ENCODE results near the gene TXNRD2. TPM values are rescaled to one million over a fixed set of nuclear protein-coding genes. Genes with fewer than 3 reads are reported as not detected.
A peak's percentile ranks its signal among the peaks of the same experiment; 100 is the strongest.
"Not testable (repeated sequence)": the region's sequence is repeated elsewhere in the genome, so short reads cannot be mapped to it uniquely, and the experiment has no call there.

Gene TXNRD2
- total RNA-seq, 2 donors from 2014 or later: 7.3 to 13.6 TPM

- no peak overlapping the region for H3K9ac ChIP-seq (ENCODE audit: extremely low read depth, low read length, poor library complexity, severe bottlenecking)
- WGBS, 2 experiments (ENCODE audit: insufficient coverage in 1 of 2, insufficient read length in 1 of 2): 91 to 100% methylated on average over 2 to 7 of the region's 7 CpGs
Measured at GRCh38 chr22:19832476-19833108, 109.0 kb downstream of the TXNRD2 start.

GRCh38 chr22:19831979-19832378 lies 109.6 kb downstream of the TXNRD2 start:
- H3K4me3 ChIP-seq (ENCODE audit: low read length); H3K27me3 Mint-ChIP-seq (ENCODE audit: insufficient read depth); H3K36me3 Mint-ChIP-seq (ENCODE audit: low read depth); H3K4me1 Mint-ChIP-seq; H3K4me3 Mint-ChIP-seq; H3K4me1 ChIP-seq (ENCODE audit: control insufficient read depth, insufficient read depth, low read length); H3K27ac ChIP-seq (ENCODE audit: low read depth, low read length); H3K27me3 ChIP-seq (ENCODE audit: control insufficient read depth, insufficient read depth, low read length, poor library complexity, severe bottlenecking); H3K9me3 ChIP-seq (ENCODE audit: control insufficient read depth, low read length); H3K36me3 ChIP-seq (ENCODE audit: control insufficient read depth, insufficient read depth, low read length); H3K9ac ChIP-seq (ENCODE audit: extremely low read depth, low read length, poor library complexity, severe bottlenecking); H3K9me3 Mint-ChIP-seq; H3K27ac Mint-ChIP-seq: not testable (repeated sequence)
- DNase-seq: peak; percentile 1
- 67% methylated on average over 3 of the region's 3 CpGs; no CpG with 5 or more reads in 1 of the 2 experiments for WGBS, 2 experiments (ENCODE audit: insufficient coverage in 1 of 2, insufficient read length in 1 of 2)

More at GRCh38 chr22:19832476-19833108, 109.0 kb downstream of the TXNRD2 start:
- no peaks in the 10 kb centered on the region for H3K27me3 Mint-ChIP-seq (ENCODE audit: insufficient read depth)
- peak; percentile 36 for DNase-seq
- H3K9me3 Mint-ChIP-seq: no peaks in the 10 kb centered on the region
- H3K27ac ChIP-seq (ENCODE audit: low read depth, low read length): no peak overlapping the region
- no peaks in the 10 kb centered on the region for H3K36me3 ChIP-seq (ENCODE audit: control insufficient read depth, insufficient read depth, low read length)
- no peaks in the 10 kb centered on the region for H3K9me3 ChIP-seq (ENCODE audit: control insufficient read depth, low read length)
- H3K4me1 Mint-ChIP-seq: no peaks in the 10 kb centered on the region
- H3K4me1 ChIP-seq (ENCODE audit: control insufficient read depth, insufficient read depth, low read length): no peaks in the 10 kb centered on the region
- no peaks in the 10 kb centered on the region for H3K36me3 Mint-ChIP-seq (ENCODE audit: low read depth)
- H3K4me3 Mint-ChIP-seq: no peak overlapping the region
- TF ChIP-seq CTCF (conservative IDR thresholded peaks at IDR 0.05): no peak
- H3K27ac Mint-ChIP-seq: no peak overlapping the region
- H3K27me3 ChIP-seq (ENCODE audit: control insufficient read depth, insufficient read depth, low read length, poor library complexity, severe bottlenecking): no peaks in the 10 kb centered on the region
- H3K4me3 ChIP-seq (ENCODE audit: low read length): no peak overlapping the region

- no peaks in the 10 kb centered on the region for H3K4me1 Mint-ChIP-seq
- DNase-seq: peak; percentile 12
- H3K36me3 Mint-ChIP-seq (ENCODE audit: low read depth): peaks cover 6% of the 10 kb centered on the region
- no peak overlapping the region for H3K27ac Mint-ChIP-seq
- Histone ChIP-seq H3K4me1 (ENCODE audit: control insufficient read depth, insufficient read depth, low read length) (no peaks in the 10 kb centered on the region), H3K9ac (ENCODE audit: extremely low read depth, low read length, poor library complexity, severe bottlenecking) (no peak overlapping the region), H3K36me3 (ENCODE audit: control insufficient read depth, insufficient read depth, low read length) (no peaks in the 10 kb centered on the region), H3K9me3 (ENCODE audit: control insufficient read depth, low read length) (peaks cover 8% of the 10 kb centered on the region), H3K4me3 (ENCODE audit: low read length) (no peak overlapping the region), H3K27ac (ENCODE audit: low read depth, low read length) (no peak overlapping the region), H3K27me3 (ENCODE audit: control insufficient read depth, insufficient read depth, low read length, poor library complexity, severe bottlenecking) (no peaks in the 10 kb centered on the region)
- no peak for TF ChIP-seq CTCF (conservative IDR thresholded peaks at IDR 0.05)
- H3K4me3 Mint-ChIP-seq: no peak overlapping the region
- H3K9me3 Mint-ChIP-seq: no peaks in the 10 kb centered on the region
- H3K27me3 Mint-ChIP-seq (ENCODE audit: insufficient read depth): no peaks in the 10 kb centered on the region
- 91 to 98% methylated on average over 5 to 6 of the region's 6 CpGs for WGBS, 2 experiments (ENCODE audit: insufficient coverage in 1 of 2, insufficient read length in 1 of 2)
Measured at GRCh38 chr22:19831016-19831415, 110.6 kb downstream of the TXNRD2 start.

GRCh38 chr22:19828035-19828401 lies 113.6 kb downstream of the TXNRD2 start:
- Histone ChIP-seq H3K9me3 (ENCODE audit: control insufficient read depth, low read length) (peaks cover 8% of the 10 kb centered on the region), H3K4me1 (ENCODE audit: control insufficient read depth, insufficient read depth, low read length) (no peaks in the 10 kb centered on the region), H3K27me3 (ENCODE audit: control insufficient read depth, insufficient read depth, low read length, poor library complexity, severe bottlenecking) (no peaks in the 10 kb centered on the region), H3K27ac (ENCODE audit: low read depth, low read length) (no peak overlapping the region), H3K9ac (ENCODE audit: extremely low read depth, low read length, poor library complexity, severe bottlenecking) (no peak overlapping the region), H3K36me3 (ENCODE audit: control insufficient read depth, insufficient read depth, low read length) (no peaks in the 10 kb centered on the region), H3K4me3 (ENCODE audit: low read length) (no peak overlapping the region)
- TF ChIP-seq CTCF (conservative IDR thresholded peaks at IDR 0.05): no peak
- H3K36me3 Mint-ChIP-seq (ENCODE audit: low read depth): peaks cover 6% of the 10 kb centered on the region
- no peaks in the 10 kb centered on the region for H3K9me3 Mint-ChIP-seq
- no peak for DNase-seq
- no peak overlapping the region for H3K4me3 Mint-ChIP-seq
- WGBS, 2 experiments (ENCODE audit: insufficient coverage in 1 of 2, insufficient read length in 1 of 2): 92 to 100% methylated on average over 2 of the region's 2 CpGs
- no peaks in the 10 kb centered on the region for H3K4me1 Mint-ChIP-seq
- no peak overlapping the region for H3K27ac Mint-ChIP-seq
- no peaks in the 10 kb centered on the region for H3K27me3 Mint-ChIP-seq (ENCODE audit: insufficient read depth)
